Liver (tissue), 3 donors: ENCODE data around the gene BEAN1.

ENCODE experiments used
- ATF3 ChIP-seq: IDR thresholded peaks from 2 replicates; pipeline ENCODE4 v1.6.1; 2016; ENCODE audit warnings: antibody characterized with exemption
- CTCF ChIP-seq: fragments of 150-350 bp; IDR thresholded peaks from 2 replicates; pipeline ENCODE4 v1.5.1; 2017; ENCODE audit warnings: improper control_type of control experiment, low read depth, low read length; ENCODE audit not compliant: missing input control
- EGR1 ChIP-seq, 2 donors: IDR thresholded peaks; 2 replicates each; pipeline ENCODE4 v1.6.1; 2016 to 2018; ENCODE audit warnings: antibody characterized with exemption in 2 of 2, low read depth in 2 of 2
- GABPA ChIP-seq, 2 donors: IDR thresholded peaks in 1 of 2; conservative IDR thresholded peaks in 1 of 2; 2 replicates each; pipeline ENCODE4 v1.6.1; 2016; ENCODE audit warnings: antibody characterized with exemption in 2 of 2, mild to moderate bottlenecking in 1 of 2, moderate library complexity in 1 of 2
- HNF4A ChIP-seq, 2 donors: conservative IDR thresholded peaks; 2 replicates each; pipeline ENCODE4 v1.6.1; 2016; ENCODE audit warnings: antibody characterized with exemption in 2 of 2, mild to moderate bottlenecking in 2 of 2
- MAX ChIP-seq: IDR thresholded peaks from 2 replicates; pipeline ENCODE4 v1.6.1; 2016; ENCODE audit warnings: antibody characterized with exemption
- REST ChIP-seq: IDR thresholded peaks from 2 replicates; pipeline ENCODE4 v1.6.1; 2016; ENCODE audit warnings: antibody characterized with exemption, mild to moderate bottlenecking
- RXRA ChIP-seq, 2 donors: IDR thresholded peaks; 2 replicates each; pipeline ENCODE4 v1.6.1; 2017 to 2018; ENCODE audit warnings: antibody characterized with exemption in 2 of 2, mild to moderate bottlenecking in 1 of 2
- SP1 ChIP-seq: IDR thresholded peaks from 2 replicates; pipeline ENCODE4 v1.6.1; 2018; ENCODE audit warnings: antibody characterized with exemption, mild to moderate bottlenecking
- YY1 ChIP-seq: IDR thresholded peaks from 2 replicates; pipeline ENCODE4 v1.6.1; 2016; ENCODE audit warnings: antibody characterized with exemption, mild to moderate bottlenecking
- ZBTB33 ChIP-seq: IDR thresholded peaks from 2 replicates; pipeline ENCODE4 v1.6.1; 2016; ENCODE audit warnings: antibody characterized with exemption
- donor health status: healthy.
- donor health status: healthy.

GRCh38 chr16:66379571-66379941 lies 47.5 kb upstream of the BEAN1 start:
- TF ChIP-seq ZBTB33 (no peak), CTCF (no peak), YY1 (no peak), MAX (no peak), HNF4A (conservative IDR thresholded peaks at IDR 0.05) (no peak), RXRA (IDR thresholded peaks at IDR 0.05) (no peak), EGR1 (IDR thresholded peaks at IDR 0.05; ENCODE audit: low read depth in 2 of 2) (no peak), SP1 (no peak), ATF3 (no peak), GABPA (IDR thresholded peaks at IDR 0.05 in 1 of 2, conservative IDR thresholded peaks at IDR 0.05 in 1 of 2) (no peak), REST (no peak)
